HepG2 (cell line): ENCODE measurements around the gene USB1. TPM values are rescaled to one million over a fixed set of nuclear protein-coding genes. Genes with fewer than 3 reads are reported as not detected.
A peak's percentile ranks its signal among the peaks of the same experiment; 100 is the strongest.

ENCODE experiments used
- AGO2 ChIP-seq: fragments of 200-400 bp; formaldehyde crosslinking; optimal IDR thresholded peaks from 2 replicates; pipeline ENCODE3; 2017; ENCODE audit warnings: mild to moderate bottlenecking, low read depth, low read length, moderate library complexity
- ATM ChIP-seq: fragments of 450-650 bp; IDR thresholded peaks from 2 replicates; pipeline ENCODE4 v1.7.1; 2017; ENCODE audit warnings: mild to moderate bottlenecking, borderline replicate concordance
- FLYWCH1 ChIP-seq: sonication (generic); formaldehyde crosslinking; IDR thresholded peaks from 2 replicates; pipeline ENCODE4 v1.8.1; 2023; ENCODE audit warnings: mild to moderate bottlenecking, missing genetic modification reagents
- GATA4 ChIP-seq: sonication (generic); IDR thresholded peaks from 2 replicates; pipeline ENCODE4 v1.6.1; 2016; ENCODE audit warnings: antibody characterized with exemption, low read depth, borderline replicate concordance
- GATAD2A ChIP-seq: IDR thresholded peaks from 2 replicates; pipeline ENCODE4 v1.6.1; 2016
- HNRNPH1 ChIP-seq: fragments of 200-400 bp; formaldehyde crosslinking; optimal IDR thresholded peaks from 2 replicates; pipeline ENCODE3; 2017; ENCODE audit warnings: mild to moderate bottlenecking, low read depth, low read length
- HNRNPL ChIP-seq: fragments of 200-400 bp; formaldehyde crosslinking; IDR thresholded peaks from 2 replicates; pipeline ENCODE4 v1.6.1; 2017; ENCODE audit warnings: mild to moderate bottlenecking, low read depth, low read length
- JARID2 ChIP-seq: sonication (generic); formaldehyde crosslinking; IDR thresholded peaks from 2 replicates; pipeline ENCODE4 v1.8.1; 2023; ENCODE audit warnings: missing genetic modification reagents, inconsistent platforms; ENCODE audit not compliant: insufficient replicate concordance
- KMT2B ChIP-seq: IDR thresholded peaks from 2 replicates; pipeline ENCODE4 v1.6.1; 2016; ENCODE audit warnings: missing genetic modification reagents, missing compliant biosample characterization
- MAFG ChIP-seq: sonication (generic); formaldehyde crosslinking; IDR thresholded peaks from 2 replicates; pipeline ENCODE4 v1.5.1; 2020; ENCODE audit warnings: mild to moderate bottlenecking, missing genetic modification reagents
- MIXL1 ChIP-seq: IDR thresholded peaks from 2 replicates; pipeline ENCODE4 v1.6.1; 2016
- MTF2 ChIP-seq: sonication (generic); formaldehyde crosslinking; IDR thresholded peaks from 2 replicates; pipeline ENCODE4 v1.5.0; 2020; ENCODE audit warnings: missing genetic modification reagents, borderline replicate concordance
- NFKBIZ ChIP-seq: IDR thresholded peaks from 2 replicates; pipeline ENCODE4 v1.6.1; 2018; ENCODE audit warnings: missing genetic modification reagents, missing compliant biosample characterization
- NFYB ChIP-seq: sonication (generic); formaldehyde crosslinking; IDR thresholded peaks from 2 replicates; pipeline ENCODE4 v1.4.0; 2020; ENCODE audit warnings: missing genetic modification reagents
- PITX1 ChIP-seq: sonication (generic); formaldehyde crosslinking; IDR thresholded peaks from 2 replicates; pipeline ENCODE4 v1.5.1; 2020; ENCODE audit warnings: mild to moderate bottlenecking, missing genetic modification reagents
- RBFOX2 ChIP-seq: fragments of 200-400 bp; formaldehyde crosslinking; IDR thresholded peaks from 2 replicates; pipeline ENCODE4 v1.6.1; 2017; ENCODE audit warnings: low read depth, mild to moderate bottlenecking, low read length
- RFXAP ChIP-seq: sonication (generic); formaldehyde crosslinking; IDR thresholded peaks from 2 replicates; pipeline ENCODE4 v1.4.0; 2020; ENCODE audit warnings: missing genetic modification reagents, borderline replicate concordance
- SETDB1 ChIP-seq: sonication (generic); formaldehyde crosslinking; IDR thresholded peaks from 2 replicates; pipeline ENCODE4 v1.5.1; 2020; ENCODE audit warnings: missing genetic modification reagents, mild to moderate bottlenecking, borderline replicate concordance
- SNRNP70 ChIP-seq: fragments of 200-400 bp; formaldehyde crosslinking; IDR thresholded peaks from 2 replicates; pipeline ENCODE4 v1.6.1; 2017; ENCODE audit warnings: mild to moderate bottlenecking, low read depth, low read length, moderate library complexity
- TARDBP ChIP-seq: sonication (generic); formaldehyde crosslinking; IDR thresholded peaks from 2 replicates; pipeline ENCODE4 v1.8.0; 2022; ENCODE audit warnings: mild to moderate bottlenecking, missing genetic modification reagents
- ZIK1 ChIP-seq: sonication (generic); formaldehyde crosslinking; IDR thresholded peaks from 2 replicates; pipeline ENCODE4 v1.5.0; 2020; ENCODE audit warnings: mild to moderate bottlenecking, low read depth, missing genetic modification reagents, borderline replicate concordance
- ZMAT3 ChIP-seq: sonication (generic); formaldehyde crosslinking; conservative IDR thresholded peaks from 2 replicates; pipeline ENCODE4 v1.7.0; 2021; ENCODE audit warnings: missing genetic modification reagents
- ZNF3 ChIP-seq: IDR thresholded peaks from 2 replicates; pipeline ENCODE4 v1.7.0; 2017; ENCODE audit warnings: inconsistent platforms
- ZNF44 ChIP-seq: sonication (generic); formaldehyde crosslinking; IDR thresholded peaks from 2 replicates; pipeline ENCODE4 v1.5.1; 2020; ENCODE audit warnings: mild to moderate bottlenecking, missing genetic modification reagents
- ZNF512 ChIP-seq: sonication (generic); formaldehyde crosslinking; IDR thresholded peaks from 2 replicates; pipeline ENCODE4 v1.4.0; 2020; ENCODE audit warnings: mild to moderate bottlenecking, missing genetic modification reagents
- ZNF788 ChIP-seq: sonication (generic); formaldehyde crosslinking; IDR thresholded peaks from 2 replicates; pipeline ENCODE4 v1.5.0; 2020; ENCODE audit warnings: mild to moderate bottlenecking, missing genetic modification reagents, borderline replicate concordance
- polyA plus RNA-seq, 8 experiments: library from polyadenylated mRNA; depleted of rRNA in 3 of 8; stranded (reverse) in 7 of 8; unstranded in 1 of 8; fragments of >200 nt; fragmentation: Illumina TruSeq in 4 of 8; extraction: Trizol in 4 of 8; gene quantifications; 2 replicates each; pipeline versions ENCODE4 v1.2.1 to v1.2.3, GENCODE V29; 2011 to 2016; ENCODE audit warnings: low read depth in 4 of 8, missing spikeins in 1 of 8, mixed read lengths in 1 of 8; ENCODE audit not compliant: insufficient read depth in 1 of 8
- total RNA-seq, 5 experiments: library from RNA; depleted of rRNA; stranded (reverse); fragments of >200 nt; fragmentation: Illumina TruSeq; extraction: Trizol; gene quantifications; 2 replicates each; pipeline ENCODE4 v1.2.3, GENCODE V29; 2016; ENCODE audit warnings: low read depth in 1 of 5
- TF ChIP-seq, protein P1 (sequence below): sonication (generic); formaldehyde crosslinking; IDR thresholded peaks from 2 replicates; pipeline ENCODE4 v1.4.0; 2020; ENCODE audit warnings: mild to moderate bottlenecking, low read depth, missing genetic modification reagents
- TF ChIP-seq, protein P2 (sequence below): sonication (generic); formaldehyde crosslinking; IDR thresholded peaks from 2 replicates; pipeline ENCODE4 v1.4.0; 2020; ENCODE audit warnings: mild to moderate bottlenecking, missing genetic modification reagents

The USB1 gene
- total and polyA plus RNA-seq, 2 of the 13 experiments (the other 11 are each of a cell fraction or from before 2014, with no cell fraction given): 16.7 to 65.4 TPM

DNA sequence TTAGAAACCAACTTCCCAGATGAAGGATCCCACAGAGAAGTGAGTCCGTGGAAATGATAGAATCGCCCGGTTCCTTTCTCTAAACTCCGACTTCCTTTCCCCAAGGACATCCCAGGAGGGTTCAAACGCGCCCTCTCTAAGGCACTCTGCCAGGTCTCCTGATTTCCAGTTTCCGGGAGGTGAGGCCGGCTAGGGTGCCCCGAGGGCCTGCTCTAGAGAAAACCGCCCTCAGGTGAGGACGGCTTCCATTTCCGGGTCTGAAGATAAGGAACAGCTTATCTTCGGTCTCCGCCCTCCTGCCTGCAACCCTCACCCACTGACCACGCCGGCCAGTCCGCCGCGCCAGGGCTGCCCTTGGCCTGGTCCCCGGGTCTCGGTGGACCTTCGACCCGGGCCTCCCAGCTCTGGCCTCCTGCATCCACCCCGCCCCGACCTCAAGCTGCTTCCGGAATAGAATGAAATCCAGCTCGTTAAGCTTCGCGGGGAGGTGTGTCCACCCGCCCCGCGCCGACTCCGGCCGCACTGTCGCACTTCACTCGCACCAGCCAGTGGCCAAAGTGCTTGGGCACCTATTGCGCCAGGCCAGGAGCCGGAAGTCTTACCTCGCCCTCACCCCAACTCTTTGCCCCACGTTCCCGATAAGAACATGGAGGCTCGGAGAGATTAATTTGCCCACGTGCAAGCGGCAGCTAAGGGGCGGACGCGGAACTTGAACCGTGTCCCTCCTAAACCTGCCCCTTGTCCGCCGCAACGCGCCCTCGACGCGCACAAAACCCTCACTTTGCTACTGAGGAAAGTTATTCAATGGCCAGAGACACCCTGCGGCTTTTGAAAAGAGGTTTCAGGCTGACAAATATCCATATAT lies 23.5 kb downstream of the USB1 start (continued):
- TF ChIP-seq ZNF44 (CRISPR knock-in tag) (peak; percentile 69; the same call in 1 of the 2 replicates), TARDBP (CRISPR knock-in tag) (peak; percentile 91), RFXAP (CRISPR knock-in tag) (peak; percentile 63), SNRNP70 (no peak), PITX1 (CRISPR knock-in tag) (peak; percentile 93), RBFOX2 (peak; percentile 81), JARID2 (CRISPR knock-in tag) (no peak), ZNF788 (peak; percentile 80; the same call in 1 of the 2 replicates), MAFG (CRISPR knock-in tag) (no peak), HNRNPH1 (no peak), AGO2 (no peak), ATM (no peak), FLYWCH1 (no peak; the same call in 1 of the 2 replicates), NFYB (CRISPR knock-in tag) (peak; percentile 29; the same call in 1 of the 2 replicates), NFKBIZ (peak; percentile 36; the same call in 1 of the 2 replicates), ZNF512 (no peak), ZNF3 (no peak), ZMAT3 (CRISPR knock-in tag) (no peak), SETDB1 (CRISPR knock-in tag) (no peak), ZIK1 (CRISPR knock-in tag) (peak; percentile 62; the same call in 1 of the 2 replicates), GATA4 (peak; percentile 79), KMT2B (CRISPR knock-in tag) (peak; percentile 60; the same call in 1 of the 2 replicates), MIXL1 (CRISPR knock-in tag) (peak; percentile 68; the same call in 1 of the 2 replicates), GATAD2A (CRISPR knock-in tag) (peak; percentile 86), MTF2 (no peak; the same call in 1 of the 2 replicates), HNRNPL (peak; percentile 95)
- TF ChIP-seq, protein P1, sequence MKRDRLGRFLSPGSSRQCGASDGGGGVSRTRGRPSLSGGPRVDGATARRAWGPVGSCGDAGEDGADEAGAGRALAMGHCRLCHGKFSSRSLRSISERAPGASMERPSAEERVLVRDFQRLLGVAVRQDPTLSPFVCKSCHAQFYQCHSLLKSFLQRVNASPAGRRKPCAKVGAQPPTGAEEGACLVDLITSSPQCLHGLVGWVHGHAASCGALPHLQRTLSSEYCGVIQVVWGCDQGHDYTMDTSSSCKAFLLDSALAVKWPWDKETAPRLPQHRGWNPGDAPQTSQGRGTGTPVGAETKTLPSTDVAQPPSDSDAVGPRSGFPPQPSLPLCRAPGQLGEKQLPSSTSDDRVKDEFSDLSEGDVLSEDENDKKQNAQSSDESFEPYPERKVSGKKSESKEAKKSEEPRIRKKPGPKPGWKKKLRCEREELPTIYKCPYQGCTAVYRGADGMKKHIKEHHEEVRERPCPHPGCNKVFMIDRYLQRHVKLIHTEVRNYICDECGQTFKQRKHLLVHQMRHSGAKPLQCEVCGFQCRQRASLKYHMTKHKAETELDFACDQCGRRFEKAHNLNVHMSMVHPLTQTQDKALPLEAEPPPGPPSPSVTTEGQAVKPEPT (CRISPR knock-in tag): peak; percentile 85
- TF ChIP-seq, protein P2, sequence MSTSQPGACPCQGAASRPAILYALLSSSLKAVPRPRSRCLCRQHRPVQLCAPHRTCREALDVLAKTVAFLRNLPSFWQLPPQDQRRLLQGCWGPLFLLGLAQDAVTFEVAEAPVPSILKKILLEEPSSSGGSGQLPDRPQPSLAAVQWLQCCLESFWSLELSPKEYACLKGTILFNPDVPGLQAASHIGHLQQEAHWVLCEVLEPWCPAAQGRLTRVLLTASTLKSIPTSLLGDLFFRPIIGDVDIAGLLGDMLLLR (CRISPR knock-in tag): peak; percentile 23; the same call in 1 of the 2 replicates
